ENCODE results near the gene SMIM31. TPM values are rescaled to one million over a fixed set of nuclear protein-coding genes. Genes with fewer than 3 reads are reported as not detected.

SMIM31 gene
- total and polyA plus RNA-seq, 4 donors = 1.0 to 3.8 (median 2.3) TPM

- no peaks in the 10 kb centered on the region for H3K36me3 ChIP-seq (ENCODE audit: control insufficient read depth in 4 of 4, insufficient read depth in 4 of 4, low read length in 4 of 4)
- no peak overlapping the region for H3K9ac ChIP-seq (ENCODE audit: insufficient read depth in 1 of 2, low read length in 2 of 2)
- TF ChIP-seq CTCF (IDR thresholded peaks at IDR 0.05; ENCODE audit: control extremely low read depth, extremely low read depth) = no peak
- no peaks in the 10 kb centered on the region for H3K27me3 ChIP-seq (ENCODE audit: control insufficient read depth in 3 of 3, insufficient read depth in 3 of 3, low read length in 2 of 3)
- no peak overlapping the region for H3K27ac ChIP-seq (ENCODE audit: low read depth in 1 of 2, low read length in 1 of 2)
- no peaks in the 10 kb centered on the region for H3K4me1 ChIP-seq (ENCODE audit: control insufficient read depth in 5 of 5, insufficient read depth in 5 of 5, low read length in 5 of 5)
- WGBS, 2 donors = 53 to 72% methylated on average over 2 of the region's 2 CpGs
- no peaks in the 10 kb centered on the region for H3K9me3 ChIP-seq (ENCODE audit: control insufficient read depth in 4 of 4, insufficient read depth in 3 of 4, low read length in 3 of 4)
- no peak overlapping the region for H3K4me3 ChIP-seq
- no peak for DNase-seq
- no peak for ATAC-seq (ENCODE audit: insufficient read depth, low FRiP score)
Measured at GRCh38 chr4:164847967-164848649, 94.2 kb downstream of the SMIM31 start.

Small RNA genes lying within 50 kb of the gene (small RNA-seq; reads per million reads assigned to genes)
- not detected for gene RNU6-668P (ENCODE audit: low replicate concordance)

Other genes with a start within 250 kb of the SMIM31 start
- gene APELA, start 123.0 kb downstream of the SMIM31 start, total RNA-seq = not detected
- under 1 TPM in 1 of 2 donors, not detected in 1; 0.35 TPM for gene APELA, start 123.0 kb downstream of the SMIM31 start, polyA plus RNA-seq
- 1 to 10 TPM; 1.4 to 1.8 TPM for gene TRIM61, start 223.5 kb downstream of the SMIM31 start, total RNA-seq
- gene TRIM61, start 223.5 kb downstream of the SMIM31 start, polyA plus RNA-seq = 1 to 10 TPM in 1 of 2 donors, under 1 TPM in 1; 0.98 to 1.3 TPM